Left ventricle myocardium superior (tissue), 1 donor: Measurements from ENCODE around the gene TFCP2L1. TPM values are rescaled to one million over a fixed set of nuclear protein-coding genes. Genes with fewer than 3 reads are reported as not detected.
A peak's percentile ranks its signal among the peaks of the same experiment; 100 is the strongest.
"Not testable (repeated sequence)": the region's sequence is repeated elsewhere in the genome, so short reads cannot be mapped to it uniquely, and the experiment has no call there.

Experiments used
- ATAC-seq: fragments of 200-7000 bp; cut with Tn5 transposase; one replicate; pipeline ENCODE4 v1.9.1; 2020; ENCODE audit warnings: mild to moderate bottlenecking, moderate library complexity
- DNase-seq: peaks from one replicate; pipeline ENCODE4 v3.0.0-alpha.2; 2020
- intact Hi-C: fragments of 100-400 bp; cut with micrococcal nuclease; formaldehyde crosslinking; loops from one replicate; pipeline ENCODE4 v1.11.0; 2022
- total RNA-seq: library from RNA; stranded (reverse); fragmentation: NEBNext Ultra II Directional; extraction: Animal tissue kit (Norgen Biotek cat#: 25700); gene quantifications from one replicate; pipeline ENCODE4 v1.2.1, GENCODE V29; 2021
- donor health status: DM: no; HTN: yes; CAD: no; lungs with severe emphysema.

The TFCP2L1 gene
- total RNA-seq, 1 donor from 2014 or later, result 0.17 TPM

- DNase-seq, intact Hi-C loops, ATAC-seq: not testable (repeated sequence)
These were observed 12.9 kb upstream of the TFCP2L1 start for GRCh38 chr2:121297866-121298265.

GRCh38 chr2:121297217-121297830, 12.3 kb upstream of the TFCP2L1 start:
- peak; percentile 72 for ATAC-seq
- no peak for DNase-seq
- intact Hi-C loops, result no loop called here

- intact Hi-C loops, result no loop called here
- no peak for ATAC-seq
- no peak for DNase-seq
These were observed 11.1 kb upstream of the TFCP2L1 start for GRCh38 chr2:121295911-121296650.

DNA sequence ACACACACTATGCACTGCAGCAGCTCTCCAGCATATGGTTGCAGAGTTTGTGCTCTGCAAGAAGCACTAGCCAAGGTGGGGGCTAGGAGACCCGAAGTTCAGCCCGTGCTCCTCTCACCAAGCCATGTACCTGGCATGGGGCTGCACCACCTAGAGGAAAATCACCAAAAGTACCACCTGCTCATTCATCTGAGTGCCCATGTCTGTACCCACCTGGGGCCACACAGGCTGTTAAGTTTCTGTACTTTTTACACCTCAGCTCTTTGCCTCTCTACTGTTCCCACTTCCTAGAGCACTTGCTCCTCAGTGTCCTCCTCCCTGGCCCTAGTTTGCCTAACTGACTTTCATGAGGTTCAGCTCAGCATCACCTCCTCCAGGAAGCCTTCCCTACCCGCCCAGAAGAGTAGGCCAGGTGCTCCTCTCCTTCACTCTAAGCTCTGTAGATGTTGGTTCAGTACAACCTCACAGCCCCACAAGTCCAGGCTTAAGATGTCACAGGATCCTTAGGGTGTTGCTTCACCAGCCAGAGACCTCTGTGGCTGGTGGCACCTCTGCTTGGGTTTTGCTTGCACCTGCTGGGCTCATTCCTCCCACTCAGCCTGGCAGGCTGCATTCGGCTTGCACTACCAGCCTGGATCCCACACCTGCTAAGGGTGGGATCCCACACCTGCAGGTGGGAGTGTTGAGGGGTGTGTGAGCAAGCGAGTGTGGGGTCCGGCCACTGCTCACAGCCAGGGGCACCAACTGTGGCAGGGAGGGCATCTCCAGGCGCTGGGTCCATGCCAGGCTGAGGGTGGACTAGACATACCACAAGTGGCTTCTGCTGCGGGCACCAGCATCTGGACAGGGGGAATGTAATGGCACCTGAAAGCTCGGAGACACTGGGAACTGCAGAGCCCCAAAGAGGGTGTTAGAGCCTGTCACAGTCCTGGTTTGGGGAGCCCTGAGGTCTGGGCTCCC, 10.2 kb upstream of the TFCP2L1 start:
- ATAC-seq, result no peak
- intact Hi-C loops, result no loop called here
- no peak for DNase-seq

DNA sequence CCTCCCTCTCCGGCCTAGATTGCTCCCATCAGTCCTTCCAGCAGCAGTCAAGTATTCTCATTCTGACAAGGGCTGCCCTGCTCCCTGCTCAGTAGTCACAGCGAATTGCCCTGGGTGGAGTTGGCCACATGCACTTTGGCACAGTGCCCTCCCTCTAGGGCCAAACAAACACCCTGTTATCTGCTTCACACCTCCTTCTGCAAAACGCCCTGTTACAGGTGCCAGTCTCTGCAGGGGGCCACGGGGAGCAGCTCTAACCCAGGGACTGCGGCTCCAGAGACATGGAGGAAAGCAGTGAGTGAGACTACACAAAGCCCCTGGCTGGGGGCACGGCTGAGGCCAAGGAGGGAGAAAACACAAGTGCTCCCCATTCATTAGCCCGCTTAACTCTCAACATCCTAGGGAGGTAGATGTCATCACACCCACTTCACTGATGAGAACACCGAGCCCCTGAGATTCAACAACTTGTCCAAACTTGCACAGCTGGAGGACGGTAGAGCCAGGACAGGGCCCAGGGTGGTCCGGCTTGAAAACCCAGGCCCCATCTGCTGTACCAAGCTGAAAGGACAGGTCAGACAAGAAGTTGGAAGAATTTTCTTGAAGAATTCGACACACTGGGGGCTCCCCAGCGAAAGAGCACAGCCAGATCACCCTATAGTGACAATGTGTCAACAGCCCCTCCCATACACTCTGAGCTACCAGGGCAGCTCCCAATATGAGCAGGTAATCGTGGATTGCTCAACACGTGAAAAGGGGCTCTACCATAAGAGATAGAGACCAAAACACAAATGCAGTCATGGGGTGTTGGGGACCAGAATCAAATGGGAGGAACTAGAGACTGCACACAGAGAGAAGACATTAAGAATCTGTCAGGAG, 8.7 kb upstream of the TFCP2L1 start:
- intact Hi-C loops, result no loop called here
- DNase-seq (peak; percentile 47), ATAC-seq (peak; percentile 84)

GRCh38 chr2:121291251-121291580, 6.2 kb upstream of the TFCP2L1 start:
- intact Hi-C loops, result no loop called here
- no peak for ATAC-seq
- DNase-seq, result no peak

DNA sequence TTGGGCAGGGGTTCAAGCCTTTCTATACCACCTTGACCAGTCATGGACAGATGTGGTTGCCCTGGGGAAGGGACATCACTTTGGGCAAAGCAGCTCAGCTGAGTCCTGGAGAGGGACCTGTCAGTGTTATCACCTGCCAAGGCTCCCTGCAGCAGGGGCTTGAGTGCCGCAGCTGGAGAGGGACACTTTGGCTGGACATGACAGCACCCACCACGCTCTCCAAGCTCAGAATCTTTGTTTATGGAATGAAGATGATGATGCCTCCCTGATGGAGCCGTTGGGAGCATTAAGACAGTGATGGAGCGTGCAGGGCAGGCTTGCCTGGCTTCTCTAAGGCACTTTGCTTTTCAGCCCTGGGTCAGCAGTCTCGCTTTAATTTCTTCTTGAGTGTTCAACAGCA, 4.3 kb upstream of the TFCP2L1 start:
- ATAC-seq (no peak), DNase-seq (no peak)
- intact Hi-C loops, result no loop called here

DNA sequence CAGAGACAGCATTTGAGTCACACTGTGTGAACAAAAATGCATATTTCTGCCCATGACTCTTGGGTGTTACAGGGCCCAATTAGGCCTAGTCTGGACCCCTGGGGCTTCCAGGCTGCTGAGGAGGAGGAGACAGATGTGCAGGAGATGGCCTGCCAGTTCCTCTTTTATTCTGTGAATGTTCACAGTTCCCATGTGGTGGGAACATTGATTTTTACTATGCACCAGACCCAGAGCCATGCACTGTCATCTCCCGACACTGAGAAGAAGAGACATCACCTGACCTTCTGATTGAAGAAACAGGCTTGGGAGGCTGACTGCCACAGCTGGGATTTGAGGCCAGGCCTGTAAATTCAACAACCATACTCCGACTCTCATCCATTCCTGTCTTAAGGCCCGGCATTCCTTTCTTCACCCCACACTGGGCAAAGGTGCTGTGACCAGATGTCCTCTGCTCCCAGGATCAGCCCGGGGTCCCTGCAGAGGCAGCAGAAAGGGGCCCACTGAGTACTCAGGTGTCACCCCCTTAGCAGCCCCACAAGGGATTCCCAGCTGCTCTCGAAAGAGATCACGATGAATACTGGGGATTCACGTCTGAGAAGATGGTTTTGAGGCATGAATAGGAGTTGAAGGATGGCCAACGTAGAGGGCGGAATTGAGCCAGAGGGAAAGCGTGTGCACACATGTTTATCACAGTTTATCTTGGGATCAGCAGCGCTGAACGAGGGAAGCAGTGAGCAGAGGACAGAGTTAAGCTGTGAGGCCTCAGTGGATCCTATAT, 3.6 kb upstream of the TFCP2L1 start:
- DNase-seq, result no peak
- ATAC-seq, result no peak
- intact Hi-C loops, result no loop called here

DNA sequence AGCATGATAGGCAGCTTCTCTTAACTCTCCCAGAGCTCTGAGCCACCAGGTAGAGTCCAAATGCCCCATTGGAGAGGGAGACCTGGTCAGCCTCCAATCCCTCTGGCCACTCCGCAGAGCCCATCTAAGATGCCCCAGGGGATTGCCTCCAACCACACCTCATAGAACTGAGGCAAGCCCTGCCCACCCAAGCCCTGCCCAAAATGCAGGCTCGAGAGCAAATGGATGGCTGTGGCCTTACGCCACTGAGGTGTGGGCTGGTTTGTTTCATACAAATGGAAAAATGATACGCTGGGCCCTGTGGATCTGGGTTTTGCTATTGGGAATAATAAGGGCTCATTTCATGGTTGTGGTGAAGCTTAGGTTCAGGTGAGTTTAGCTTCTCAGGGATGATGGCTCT, 3.0 kb upstream of the TFCP2L1 start:
- DNase-seq, result no peak
- ATAC-seq, result no peak
- intact Hi-C loops, result no loop called here

DNA sequence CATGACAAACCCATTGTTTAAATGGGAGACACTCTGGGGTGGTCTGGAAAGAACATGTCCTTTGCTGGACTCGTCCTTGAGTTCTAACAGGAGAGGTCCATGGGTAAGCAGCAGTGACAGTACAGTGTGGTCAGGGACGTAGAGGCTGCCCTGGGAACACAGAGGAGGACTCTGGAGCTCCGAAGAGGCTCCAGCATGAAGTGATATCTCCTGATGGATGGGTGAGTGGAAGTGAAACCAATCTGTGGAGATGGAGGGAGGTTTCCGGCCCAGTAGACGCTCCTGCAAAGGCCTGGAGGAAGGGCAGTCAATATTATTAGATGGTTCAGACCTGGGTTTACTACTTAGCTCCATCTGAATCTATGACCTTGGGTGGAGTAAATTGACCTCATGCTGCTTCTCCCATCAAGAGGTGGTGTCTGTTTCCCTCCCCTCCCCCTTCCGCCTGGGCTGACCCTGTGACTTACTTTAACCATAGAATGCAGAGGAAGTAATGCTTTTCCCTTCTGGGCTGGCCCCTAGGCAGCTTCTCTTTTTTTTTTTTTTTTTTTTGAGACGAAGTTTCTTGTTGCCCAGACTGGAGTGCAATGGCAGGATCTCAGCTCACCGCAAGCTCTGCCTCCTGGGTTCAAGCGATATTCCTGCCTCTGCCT, 2.3 kb upstream of the TFCP2L1 start:
- ATAC-seq (peak; percentile 46), DNase-seq (no peak)
- intact Hi-C loops, result no loop called here

DNA sequence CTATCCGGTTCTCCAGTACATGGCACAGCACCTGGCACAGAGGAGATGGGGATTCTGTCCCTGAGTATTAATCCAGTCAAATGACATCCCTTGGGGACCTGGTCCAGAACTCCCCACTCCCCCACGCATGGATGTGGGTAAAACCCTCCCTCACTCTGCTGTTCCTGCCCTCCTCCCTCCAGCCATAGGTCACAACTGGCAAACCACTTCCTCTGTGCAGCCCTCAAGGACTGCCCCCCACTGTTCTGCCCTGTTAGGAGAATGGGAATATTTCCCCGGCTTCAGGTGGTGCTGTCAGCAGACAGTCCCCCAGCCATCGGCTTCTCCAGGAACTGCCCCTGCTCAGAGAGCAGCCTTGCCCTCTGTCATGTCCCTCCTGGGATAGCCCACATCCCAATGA, 1.5 kb upstream of the TFCP2L1 start:
- intact Hi-C loops, result no loop called here
- no peak for ATAC-seq

GRCh38 chr2:121285926-121286325, 924 bp upstream of the TFCP2L1 start:
- intact Hi-C loops, result no loop called here
- no peak for DNase-seq
- ATAC-seq, result no peak

More for the DNA sequence above, 1.5 kb upstream of the TFCP2L1 start:
- no peak for DNase-seq

- intact Hi-C loops, result no loop called here
- no peak for ATAC-seq
- DNase-seq, result no peak
These were observed 1.1 kb downstream of the TFCP2L1 start for GRCh38 chr2:121283670-121284462.

DNA sequence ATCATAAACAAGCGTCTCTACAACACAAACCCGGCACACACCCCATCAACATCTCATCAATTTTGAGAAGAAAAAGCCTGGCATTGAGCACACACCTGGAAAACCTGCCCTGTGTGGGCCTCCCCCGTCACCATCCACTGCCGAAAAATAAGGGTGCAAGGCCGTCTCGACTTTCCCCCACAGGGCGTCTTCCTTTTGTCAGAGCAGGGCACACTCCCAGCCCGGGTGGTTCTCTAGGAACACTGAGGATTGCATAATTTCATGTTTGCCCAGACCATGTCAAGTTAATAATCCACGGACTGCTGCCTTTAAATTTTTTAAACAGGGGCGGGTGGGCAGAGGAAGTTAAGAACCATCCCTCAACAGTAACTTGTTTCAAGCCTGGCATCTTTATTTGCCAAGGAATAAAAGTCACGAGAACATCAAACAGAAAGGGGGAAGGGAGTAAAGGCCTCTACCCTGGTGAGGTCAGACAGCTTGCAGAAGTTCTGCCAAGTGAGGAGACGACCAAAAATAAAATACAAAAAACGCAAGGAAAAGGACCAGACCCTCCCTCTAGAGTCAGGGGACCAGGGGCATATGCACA, 2.1 kb downstream of the TFCP2L1 start:
- peak; percentile 10 for ATAC-seq
- DNase-seq, result no peak
- intact Hi-C loops, result no loop called here

DNA sequence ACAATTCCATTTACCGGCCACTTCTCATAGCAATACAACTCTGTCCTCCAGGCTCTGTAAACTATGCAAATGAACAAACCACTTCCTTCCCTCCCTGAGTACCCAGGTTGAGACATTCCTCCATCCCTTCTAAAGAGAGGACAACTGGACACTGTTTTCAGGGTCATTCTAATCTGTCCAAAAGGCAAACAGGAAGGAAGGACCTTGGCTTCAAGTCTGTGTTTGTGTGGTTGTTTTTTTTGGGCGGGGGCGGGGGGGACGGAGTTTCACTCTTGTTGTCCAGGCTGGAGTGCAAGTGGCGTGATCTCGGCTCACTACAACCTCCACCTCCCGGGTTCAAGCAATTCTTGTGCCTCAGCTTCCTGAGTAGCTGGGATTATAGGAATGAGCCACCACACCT, 3.3 kb downstream of the TFCP2L1 start:
- no peak for ATAC-seq
- DNase-seq, result no peak
- intact Hi-C loops, result no loop called here

GRCh38 chr2:121281107-121281506, 3.9 kb downstream of the TFCP2L1 start:
- ATAC-seq (no peak), DNase-seq (no peak)
- intact Hi-C loops, result no loop called here
